Islet of Langerhans (tissue), 1 donor: ENCODE data around the gene TMBIM4.
"Not testable (repeated sequence)": the region's sequence is repeated elsewhere in the genome, so short reads cannot be mapped to it uniquely, and the experiment has no call there.

Experiments
- FAIRE-seq: peaks from one replicate; lab custom pipeline; 2011; peaks lifted over from hg19 to GRCh38; lab: Jason Lieb, UNC

TMBIM4 gene

DNA sequence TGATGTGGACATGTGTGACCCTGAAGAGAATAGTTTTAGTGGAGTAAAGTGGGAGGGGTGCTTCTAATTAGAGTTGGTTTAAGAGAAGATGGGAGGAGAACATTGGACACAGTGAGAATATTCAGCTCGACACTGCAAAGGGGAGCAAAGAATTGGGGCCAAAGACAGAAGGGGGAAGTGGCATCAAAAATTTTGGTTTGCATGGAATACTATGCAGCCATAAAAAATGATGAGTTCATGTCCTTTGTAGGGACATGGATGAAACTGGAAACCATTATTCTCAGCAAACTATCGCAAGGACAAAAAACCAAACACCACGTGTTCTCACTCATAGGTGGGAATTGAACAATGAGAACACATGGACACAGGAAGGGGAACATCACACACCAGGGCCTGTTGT is 15.0 kb upstream of the TMBIM4 start:
- FAIRE-seq: not testable (repeated sequence)

- no peak for FAIRE-seq
Measured at GRCh38 chr12:66182956-66183355, 13.2 kb upstream of the TMBIM4 start.

DNA sequence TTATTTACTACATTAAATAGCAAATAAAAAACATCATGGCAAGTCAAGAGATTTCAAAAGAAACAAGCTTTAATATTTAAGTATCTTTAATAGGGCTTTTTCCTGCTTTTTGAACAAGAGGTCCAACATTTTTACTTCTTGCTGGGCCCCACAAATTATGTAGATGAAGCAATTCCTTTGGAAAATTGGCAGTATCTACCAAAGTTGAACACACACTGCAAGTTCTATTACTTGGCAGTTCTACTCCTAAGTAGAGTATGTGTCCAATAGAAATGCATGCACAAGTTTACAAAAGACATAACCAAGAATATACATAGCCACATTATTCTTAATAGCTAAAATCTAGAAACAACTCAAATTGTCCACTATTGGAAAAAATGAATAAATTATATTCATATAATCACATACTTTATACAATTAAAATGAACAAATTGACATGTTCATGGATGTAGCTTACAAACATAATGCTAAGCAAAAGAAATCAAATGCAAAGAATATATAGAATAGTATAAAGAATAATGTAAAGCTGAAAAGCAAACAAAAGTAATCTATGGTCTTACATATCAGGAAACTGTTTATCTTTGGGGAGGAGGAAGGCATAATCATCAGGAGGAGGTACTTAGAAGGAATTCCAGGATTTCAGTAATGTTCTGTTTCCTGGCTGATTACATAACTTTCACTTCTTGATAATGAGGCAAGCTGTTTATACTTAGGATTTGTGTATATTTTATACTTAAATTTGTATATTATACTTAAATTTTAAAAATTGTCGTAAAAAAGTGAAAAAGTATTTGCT is 6.5 kb upstream of the TMBIM4 start:
- no peak for FAIRE-seq

DNA sequence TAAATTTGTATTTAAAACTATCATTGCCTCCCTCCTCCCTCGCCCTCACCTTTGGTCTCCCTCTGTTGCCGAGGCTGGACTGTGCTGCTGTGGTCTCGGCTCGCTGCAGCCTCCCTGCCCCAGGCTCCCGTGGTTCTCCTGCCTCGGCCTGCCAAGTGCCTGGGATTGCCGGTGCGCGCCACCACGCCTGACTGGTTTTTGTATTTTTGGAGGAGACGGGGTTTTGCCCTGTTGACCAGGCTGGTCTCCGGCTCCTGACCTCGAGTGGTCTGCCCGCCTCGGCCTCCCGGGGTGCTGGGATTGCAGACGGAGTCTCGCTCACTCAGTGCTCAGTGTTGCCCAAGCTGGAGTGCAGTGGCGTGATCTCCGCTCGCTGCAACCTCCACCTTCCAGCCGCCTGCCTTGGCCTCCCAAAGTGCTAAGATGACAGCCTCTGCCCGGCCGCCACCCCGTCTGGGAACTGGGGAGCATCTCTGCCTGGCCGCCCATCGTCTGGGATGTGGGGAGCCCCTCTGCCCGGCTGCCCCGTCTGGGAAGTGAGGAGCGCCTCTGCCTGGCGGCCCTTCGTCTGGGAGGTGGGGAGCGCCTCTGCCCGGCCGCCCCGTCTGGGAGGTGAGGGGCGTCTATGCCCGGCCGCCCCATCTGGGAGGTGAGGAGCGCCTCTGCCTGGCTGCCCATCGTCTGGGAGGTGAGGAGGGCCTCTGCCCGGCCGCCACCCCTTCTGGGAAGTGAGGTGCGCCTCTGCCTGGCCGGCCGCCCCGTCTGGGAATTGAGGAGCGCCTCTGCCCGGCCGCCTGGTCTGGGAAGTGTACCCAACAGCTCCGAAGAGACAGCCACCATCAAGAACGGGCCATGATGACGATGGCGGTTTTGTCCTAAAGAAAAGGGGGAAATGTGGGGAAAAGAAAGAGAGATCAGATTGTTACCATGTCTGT is 4.9 kb upstream of the TMBIM4 start:
- FAIRE-seq: not testable (repeated sequence)

- FAIRE-seq: no peak
Measured at GRCh38 chr12:66170606-66171005, 810 bp upstream of the TMBIM4 start.

DNA sequence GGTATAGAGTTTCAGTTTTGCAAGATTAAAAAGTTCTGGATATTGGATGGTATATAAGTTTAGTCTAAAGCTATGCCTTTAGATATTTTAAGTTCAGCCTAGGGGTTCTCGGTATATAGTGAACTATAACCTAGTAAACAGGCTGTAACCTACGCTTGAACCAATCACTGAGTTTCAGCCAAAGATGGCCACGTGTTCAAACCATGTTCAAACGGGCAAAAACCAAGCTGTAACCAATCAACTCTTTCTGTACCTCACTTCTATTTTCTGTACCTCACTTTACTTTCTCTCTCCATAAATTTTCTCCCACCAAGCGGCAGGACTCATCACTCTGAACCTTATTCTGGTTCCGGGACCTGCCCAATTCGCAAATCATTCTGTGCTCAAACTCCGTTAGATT is 1.4 kb downstream of the TMBIM4 start:
- FAIRE-seq: no peak

DNA sequence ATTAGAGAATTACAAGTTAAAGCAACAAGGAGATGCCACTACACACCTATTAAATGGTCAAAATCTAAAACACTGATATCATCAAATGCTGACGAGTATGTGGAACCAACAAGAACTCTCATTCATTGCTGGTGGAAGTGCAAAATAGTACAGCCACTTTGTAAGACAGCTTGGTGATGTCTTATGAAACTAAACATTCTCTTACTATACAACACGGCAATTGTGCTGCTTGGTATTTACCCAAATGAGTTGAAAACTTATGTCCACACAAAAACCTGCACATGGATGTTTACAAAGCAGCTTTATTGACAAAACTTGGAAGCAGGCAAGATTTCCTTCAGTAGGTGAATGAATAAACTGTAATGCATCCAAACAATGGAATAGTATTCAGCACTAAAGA is 3.2 kb downstream of the TMBIM4 start:
- FAIRE-seq: no peak

DNA sequence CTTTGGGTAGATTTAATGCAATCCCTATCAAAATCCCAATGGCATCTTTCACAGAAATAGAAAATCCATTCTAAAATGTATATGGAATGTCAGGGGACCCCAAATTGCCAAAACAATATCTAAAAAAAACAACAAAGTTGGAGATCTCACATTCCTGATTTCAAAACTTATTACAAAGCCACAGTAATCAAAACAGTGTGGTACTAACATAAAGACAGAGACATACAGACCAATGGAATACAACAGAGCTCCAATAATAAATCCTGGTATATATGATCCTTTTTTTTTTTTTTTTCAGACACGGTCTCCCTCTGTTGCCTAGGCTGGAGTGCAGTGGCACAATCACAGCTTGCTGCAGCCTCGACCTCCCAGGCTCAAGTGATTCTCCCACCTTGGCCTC is 4.7 kb downstream of the TMBIM4 start:
- no peak for FAIRE-seq

DNA sequence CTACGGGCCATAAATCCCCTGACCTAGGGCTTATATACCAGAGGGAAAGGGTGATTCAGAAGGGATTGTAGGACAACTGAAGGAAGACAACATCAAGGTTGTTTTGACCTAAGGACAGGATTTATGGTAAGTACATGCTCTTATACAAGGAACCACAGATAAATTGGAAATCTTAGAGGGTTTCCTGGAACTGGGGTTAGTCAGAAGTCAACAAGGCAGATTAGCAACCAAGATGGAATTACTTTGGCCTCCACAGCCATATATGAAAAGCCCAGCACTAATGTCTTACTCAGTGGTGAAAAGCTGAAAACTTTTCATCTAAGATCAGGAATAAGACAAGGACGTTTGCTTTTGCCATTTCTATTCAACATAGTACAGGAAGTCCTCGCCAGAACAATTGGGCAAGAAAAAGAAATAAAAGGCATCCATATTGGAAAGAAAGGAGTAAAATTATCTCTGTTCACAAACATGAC is 5.4 kb downstream of the TMBIM4 start:
- no peak for FAIRE-seq

DNA sequence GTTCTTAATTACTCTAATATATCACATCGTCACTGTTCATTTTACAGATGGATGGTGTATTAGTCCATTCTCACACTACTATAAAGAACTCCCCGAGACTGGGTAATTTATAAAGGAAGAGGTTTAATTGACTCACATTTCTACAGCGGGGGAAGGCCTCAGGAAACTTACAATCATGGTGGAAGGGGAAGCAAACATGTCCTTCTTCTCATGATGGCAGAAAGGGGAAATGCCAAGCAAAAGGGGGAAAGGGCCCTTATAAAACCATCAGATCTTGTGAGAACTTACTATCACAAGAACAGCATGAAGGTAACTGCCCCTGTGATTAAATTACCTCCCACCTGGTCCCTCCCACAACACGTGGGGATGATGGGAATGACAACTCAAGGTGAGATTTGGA is 6.5 kb downstream of the TMBIM4 start:
- no peak for FAIRE-seq

DNA sequence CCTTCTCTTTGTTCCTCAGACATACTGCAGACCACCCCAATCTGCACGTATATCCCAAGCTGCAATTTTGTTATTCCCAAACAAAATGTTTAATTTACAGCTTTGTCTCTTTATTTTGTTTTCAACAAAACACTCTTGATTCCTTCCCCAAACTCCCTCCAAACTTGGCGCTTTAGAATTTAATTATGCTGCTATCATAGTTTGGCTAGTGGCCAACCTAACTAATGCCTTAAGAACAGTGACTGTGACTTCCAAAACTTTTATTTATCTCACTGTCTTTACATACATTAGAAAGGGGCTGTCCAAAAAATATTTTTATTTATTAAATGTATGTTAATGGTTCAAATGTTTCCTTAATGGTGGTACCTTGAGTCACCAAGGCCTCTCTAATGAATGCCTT is 7.1 kb downstream of the TMBIM4 start:
- no peak for FAIRE-seq

GRCh38 chr12:66160704-66161103 is 9.1 kb downstream of the TMBIM4 start:
- no peak for FAIRE-seq

DNA sequence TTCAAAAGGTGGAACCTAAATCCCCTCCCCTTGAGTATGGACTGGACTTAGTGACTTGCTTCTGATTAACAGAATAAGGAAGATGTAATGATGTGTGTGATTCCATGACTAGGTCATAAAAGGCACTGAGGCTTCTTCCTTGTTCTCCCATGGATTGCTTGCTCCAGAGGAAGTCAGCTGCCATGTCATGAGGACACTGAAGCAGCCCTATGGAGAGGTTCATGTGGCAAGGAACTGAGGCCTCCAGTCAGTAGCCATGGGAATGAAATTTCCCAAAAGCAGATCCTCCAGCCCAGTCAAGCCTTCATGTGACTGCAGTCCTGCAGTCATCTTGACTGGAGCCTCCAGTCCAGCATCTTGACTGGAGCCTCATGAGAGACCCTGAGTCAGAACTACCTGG is 10.7 kb downstream of the TMBIM4 start:
- FAIRE-seq: no peak

DNA sequence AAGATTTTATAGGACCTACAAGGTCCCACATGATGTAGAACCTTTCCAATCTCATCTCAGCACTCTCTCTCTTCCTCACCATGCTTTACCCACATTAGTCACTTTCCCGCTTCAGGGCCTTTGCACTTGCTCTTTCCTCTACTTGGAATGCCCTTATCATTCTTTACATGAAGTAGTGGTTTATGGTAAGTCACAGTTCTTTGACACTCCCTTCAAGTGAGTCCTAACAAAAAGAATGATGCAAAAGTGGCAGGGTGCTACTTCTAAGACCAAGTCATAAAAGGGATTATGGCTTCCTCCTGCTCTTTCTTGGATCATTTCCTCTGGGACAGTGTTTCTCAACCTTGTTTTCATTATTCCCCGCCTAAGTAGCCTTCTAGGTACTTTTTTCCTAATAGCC is 13.1 kb downstream of the TMBIM4 start:
- no peak for FAIRE-seq

GRCh38 chr12:66154776-66155175 is 15.0 kb downstream of the TMBIM4 start:
- FAIRE-seq: no peak

DNA sequence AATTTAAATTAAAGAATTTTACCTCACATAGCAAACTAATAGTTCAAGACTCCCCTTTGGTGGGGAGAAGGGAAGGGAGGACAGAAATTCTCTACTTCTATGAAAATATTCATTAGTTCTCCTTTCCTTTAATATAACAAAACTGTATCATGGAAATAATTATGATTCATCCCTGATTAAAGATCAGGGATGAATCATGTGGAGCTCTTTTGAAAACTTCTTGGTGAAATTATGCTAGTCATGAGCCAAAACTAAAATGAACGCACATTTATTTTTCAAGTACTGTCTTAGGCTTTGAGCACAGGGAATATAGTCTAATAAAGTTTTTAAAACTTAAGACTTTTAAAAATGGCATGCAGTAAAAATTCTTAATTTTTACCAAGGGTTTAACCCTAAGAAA is 17.1 kb downstream of the TMBIM4 start:
- FAIRE-seq: peak; percentile 80

DNA sequence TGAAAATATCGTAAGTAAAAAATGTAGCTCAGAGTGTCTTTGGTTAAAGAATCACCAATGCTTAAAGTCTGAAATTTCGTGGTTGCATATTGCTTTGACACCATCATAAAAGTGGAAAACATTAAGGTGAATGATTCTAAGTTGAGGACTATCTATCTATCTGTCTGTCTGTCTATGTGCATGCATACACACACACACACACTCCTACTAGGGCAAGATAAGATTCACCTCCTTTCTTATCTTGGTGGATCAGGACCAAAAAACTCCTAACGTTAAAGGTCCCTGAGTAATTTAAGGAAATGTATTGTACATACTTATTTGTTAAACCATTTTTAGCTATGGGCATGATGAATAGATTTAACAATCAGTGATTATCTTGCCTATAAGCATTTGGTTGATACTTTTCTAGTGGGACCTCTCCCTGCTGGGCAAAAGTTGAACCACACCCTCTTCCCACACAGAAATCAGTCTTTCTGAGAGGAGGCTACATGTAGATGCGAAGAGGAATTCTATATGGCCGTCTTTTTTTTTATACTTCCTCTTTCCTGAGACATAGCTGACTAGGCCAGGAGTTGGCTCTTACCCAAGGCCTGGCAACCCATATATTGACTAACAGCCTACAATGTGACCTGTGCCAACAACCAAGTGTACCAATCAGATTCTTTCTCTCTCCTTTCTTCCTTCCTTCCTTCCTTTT is 19.9 kb downstream of the TMBIM4 start:
- FAIRE-seq: no peak

- no peak for FAIRE-seq
Measured at GRCh38 chr12:66144791-66145754, 24.7 kb downstream of the TMBIM4 start.

DNA sequence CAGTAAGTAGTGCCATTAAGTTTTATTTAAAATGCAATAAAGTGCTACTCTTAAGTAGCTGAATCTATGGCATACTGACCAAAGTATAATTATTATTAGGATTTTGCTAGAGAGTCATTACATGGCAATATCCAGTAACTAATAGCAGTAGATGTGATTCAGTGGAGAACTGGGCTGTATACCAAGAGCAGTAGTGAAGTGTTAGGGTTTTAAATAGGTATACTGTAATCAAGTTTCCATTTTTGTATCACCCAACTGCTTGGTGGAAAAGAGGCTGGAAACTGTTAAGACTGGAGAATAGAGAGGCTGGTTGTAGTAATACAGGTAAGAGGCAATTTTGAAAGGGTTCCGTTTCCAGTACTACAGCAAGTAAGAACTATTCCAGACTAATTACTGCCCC is 25.9 kb downstream of the TMBIM4 start:
- no peak for FAIRE-seq

DNA sequence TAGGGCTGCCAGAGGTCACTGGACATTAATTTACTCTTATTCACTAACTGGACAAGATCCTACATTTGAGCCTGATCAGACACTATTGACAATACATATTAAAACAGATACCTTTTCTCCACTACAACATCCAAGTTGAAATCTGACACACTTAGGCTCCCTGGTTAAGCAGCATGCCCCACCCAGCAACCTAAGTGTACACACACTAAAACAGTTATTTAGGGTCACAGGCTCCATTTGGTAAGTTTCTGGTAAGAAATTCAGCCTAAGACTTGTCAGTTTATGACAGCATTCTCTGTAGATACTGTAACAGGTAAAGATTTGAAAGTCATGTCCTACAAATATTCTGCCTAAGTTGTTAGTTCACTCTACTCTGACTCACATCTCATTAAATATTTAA is 27.0 kb downstream of the TMBIM4 start:
- FAIRE-seq: no peak

- FAIRE-seq: no peak
Measured at GRCh38 chr12:66141299-66141698, 28.5 kb downstream of the TMBIM4 start.

GRCh38 chr12:66140731-66141130 is 29.1 kb downstream of the TMBIM4 start:
- FAIRE-seq: no peak
